Measurements from ENCODE around the gene CHST1.

The CHST1 gene

DNA sequence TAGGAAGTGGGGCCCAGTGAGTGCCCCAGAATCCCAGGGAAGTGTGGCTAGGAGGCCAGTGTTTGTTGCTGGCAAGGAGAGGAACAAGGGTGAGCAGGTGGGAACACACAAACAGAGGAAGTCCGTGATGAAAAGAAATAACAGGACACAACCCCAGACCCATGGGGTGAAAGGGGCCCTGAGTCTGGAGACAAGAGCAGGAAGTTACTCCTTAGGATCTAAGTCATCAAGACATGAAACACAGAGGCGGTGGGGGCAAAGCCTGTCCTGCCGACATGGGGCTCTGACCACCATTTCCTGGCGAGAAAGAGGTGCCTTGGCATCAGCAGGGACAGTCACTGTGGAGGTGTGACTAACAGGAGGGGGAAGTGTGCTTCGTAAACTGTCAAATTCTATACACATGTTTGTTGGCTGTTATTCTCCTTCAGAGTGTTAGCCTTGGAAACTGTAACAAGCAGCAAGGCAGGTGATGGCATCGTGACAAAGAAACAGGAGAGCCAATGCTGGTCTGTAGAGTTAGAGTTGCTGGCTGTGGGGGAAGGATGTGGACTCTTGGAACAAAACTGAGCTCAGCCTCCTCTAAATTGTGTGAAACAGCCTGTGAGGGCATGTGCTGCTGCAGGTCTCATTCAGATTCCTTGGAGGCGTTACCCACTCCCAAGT is 21.7 kb downstream of the CHST1 start:
- no peak for DNase-seq

GRCh38 chr11:45641961-45642360 is 23.5 kb downstream of the CHST1 start:
- DNase-seq, result no peak

DNA sequence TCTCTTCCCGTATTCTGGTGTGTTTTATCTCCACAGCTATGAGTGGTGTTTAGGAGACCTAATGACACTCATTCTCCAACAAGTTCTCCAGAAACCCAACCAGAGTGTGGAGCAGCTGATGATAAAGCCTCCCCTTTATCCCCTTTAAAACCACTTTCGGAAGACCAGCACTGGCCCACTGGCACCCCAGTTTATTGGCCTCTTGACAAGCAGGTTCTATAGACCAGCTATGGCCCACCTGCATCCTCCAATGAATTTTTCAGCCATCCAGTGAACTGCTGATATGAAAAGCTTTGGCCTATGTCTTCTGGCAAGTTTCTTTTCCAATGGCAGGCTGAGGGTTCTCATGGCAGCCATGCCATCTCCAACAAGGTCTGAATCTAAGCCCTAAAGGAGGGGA is 27.4 kb downstream of the CHST1 start:
- DNase-seq, result no peak

GRCh38 chr11:45635907-45636306 is 29.5 kb downstream of the CHST1 start:
- DNase-seq, result no peak

- DNase-seq, result no peak
Measured at GRCh38 chr11:45625611-45626010, 39.8 kb downstream of the CHST1 start.

GRCh38 chr11:45624095-45624494 is 41.3 kb downstream of the CHST1 start:
- no peak for DNase-seq

DNA sequence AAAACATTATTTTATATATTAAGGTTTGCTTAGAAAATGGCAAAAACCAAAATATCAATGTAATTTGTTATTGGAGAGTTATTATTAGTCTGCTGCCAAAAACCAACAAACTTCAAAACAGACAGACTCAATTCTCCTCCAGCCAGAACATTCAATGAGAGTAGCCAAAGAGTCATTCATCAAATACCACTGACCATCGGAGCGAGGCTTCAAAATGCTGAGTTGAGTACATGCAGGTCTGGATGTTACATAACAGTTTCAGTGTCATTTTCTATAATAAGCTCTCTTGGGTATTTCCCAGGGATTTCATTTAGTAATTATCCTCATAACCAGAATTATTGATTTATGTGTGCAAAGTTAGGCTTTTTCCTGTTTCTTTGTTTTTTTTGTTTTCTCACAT is 42.6 kb downstream of the CHST1 start:
- DNase-seq, result no peak

DNA sequence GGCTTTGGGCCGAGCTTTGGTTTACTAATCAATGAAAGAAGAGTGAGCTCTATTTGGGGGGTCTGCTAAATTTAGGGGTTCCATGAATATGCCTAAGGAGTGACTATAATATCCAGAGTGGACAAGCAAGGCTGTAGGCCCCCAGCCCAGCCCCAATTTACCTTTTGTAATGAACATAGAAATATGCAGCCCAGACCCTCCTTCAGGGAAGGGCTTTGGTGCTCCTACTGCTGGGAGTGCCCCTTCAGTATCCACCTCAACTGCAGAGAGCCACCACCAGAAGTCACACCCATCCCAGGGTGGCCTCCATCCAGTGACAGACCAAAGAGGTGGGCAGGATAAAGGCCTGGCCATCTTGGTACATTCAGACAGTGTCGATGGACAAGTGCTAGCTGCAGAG is 43.1 kb downstream of the CHST1 start:
- DNase-seq, result no peak

DNA sequence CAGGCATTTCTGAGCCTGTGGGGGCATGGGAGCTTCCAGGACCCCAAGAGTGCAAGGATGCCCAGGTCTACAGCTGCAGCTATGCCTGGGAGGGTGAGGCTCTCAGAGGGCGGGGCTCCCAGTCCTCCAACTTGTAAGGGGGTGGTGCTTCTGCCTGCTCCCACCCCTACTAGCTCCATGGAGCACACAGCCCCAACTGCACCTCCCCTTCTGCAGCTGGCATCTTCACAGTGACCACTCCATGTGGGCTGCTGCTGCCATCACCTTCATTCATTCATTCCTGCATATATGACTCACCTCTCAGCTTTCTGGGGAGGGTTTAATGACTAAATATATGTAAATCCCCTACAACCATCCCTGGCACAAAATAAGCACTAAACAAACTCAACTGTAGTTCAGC is 43.8 kb downstream of the CHST1 start:
- no peak for DNase-seq

DNA sequence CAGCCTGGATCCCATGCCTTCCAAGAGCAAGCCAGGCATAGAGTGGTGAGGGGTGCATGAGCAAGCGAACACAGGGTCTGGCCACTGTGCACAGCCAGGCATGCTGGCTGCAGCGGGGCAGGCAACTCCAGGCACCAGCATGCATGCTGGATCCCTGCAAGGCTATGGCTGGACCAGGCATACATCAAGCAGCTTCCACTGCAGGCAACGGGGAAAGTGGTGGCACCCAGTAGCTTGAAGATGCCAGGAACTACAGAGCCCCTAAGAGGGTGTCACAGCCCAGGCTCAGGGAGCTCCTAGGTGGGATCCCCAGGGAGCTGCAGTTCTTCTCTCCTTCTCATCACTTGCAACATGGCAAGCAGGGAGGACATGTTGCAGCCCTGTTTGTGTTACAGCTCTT is 45.2 kb downstream of the CHST1 start:
- no peak for DNase-seq

DNA sequence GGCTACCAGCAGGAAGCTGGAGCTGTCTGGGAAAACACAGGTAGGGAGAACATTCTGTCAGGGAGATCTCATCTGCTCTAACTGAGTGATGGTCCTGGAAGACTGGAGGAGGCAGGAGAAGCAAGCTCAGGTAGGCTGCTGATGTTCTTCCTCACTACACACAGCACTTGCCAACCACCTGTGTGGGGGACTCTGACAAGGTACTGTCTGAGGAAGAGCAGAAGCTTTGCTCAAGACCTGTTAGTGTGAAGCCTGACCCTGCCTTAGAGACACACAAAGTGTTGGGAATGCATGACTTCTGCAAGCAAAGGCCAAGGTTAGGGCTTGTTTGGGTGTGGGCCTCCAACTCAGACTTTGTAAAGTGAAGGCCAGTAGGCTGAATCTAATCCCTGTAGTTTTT is 46.5 kb downstream of the CHST1 start:
- no peak for DNase-seq

DNA sequence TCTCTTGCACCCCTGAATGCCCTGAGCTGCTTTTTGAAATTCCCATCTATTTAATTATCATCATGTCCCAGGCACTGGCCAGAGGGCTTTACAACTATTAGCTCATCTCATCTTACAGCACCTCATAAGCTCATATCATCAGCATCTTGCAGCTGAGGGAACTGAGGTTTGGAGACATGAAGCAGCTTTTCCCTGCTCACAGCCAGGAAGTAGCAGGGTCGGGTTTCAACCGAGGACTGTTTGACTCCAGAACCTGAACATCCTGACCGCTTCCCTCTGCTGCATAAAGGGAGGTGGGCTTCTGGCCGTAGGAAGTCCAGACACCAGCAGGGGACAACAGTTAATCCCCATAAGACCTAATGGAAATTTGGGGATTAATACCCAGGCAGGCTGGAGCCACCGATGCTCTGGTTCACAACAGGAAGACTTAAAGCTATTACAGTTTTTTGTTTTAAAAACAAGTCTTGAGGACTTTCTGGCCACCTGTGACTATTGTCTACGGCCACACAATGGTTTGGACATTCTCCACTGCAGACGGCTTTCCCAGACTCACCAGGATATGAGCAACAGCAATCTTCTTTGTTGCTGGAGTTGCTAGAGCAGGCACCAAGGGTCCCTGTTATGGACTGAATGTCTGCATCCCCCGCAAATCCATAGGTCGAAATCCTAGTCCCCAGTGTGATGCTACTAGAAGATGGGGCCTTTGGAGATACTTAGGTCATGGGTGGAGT is 47.4 kb downstream of the CHST1 start:
- DNase-seq, result no peak

- DNase-seq, result no peak
Measured at GRCh38 chr11:45616802-45617549, 48.4 kb downstream of the CHST1 start.

GRCh38 chr11:45615182-45615792 is 50.1 kb downstream of the CHST1 start:
- no peak for DNase-seq

- DNase-seq, result no peak
Measured at GRCh38 chr11:45614196-45614828, 51.1 kb downstream of the CHST1 start.

GRCh38 chr11:45610627-45611026 is 54.8 kb downstream of the CHST1 start:
- no peak for DNase-seq

GRCh38 chr11:45609902-45610301 is 55.5 kb downstream of the CHST1 start:
- DNase-seq, result no peak

DNA sequence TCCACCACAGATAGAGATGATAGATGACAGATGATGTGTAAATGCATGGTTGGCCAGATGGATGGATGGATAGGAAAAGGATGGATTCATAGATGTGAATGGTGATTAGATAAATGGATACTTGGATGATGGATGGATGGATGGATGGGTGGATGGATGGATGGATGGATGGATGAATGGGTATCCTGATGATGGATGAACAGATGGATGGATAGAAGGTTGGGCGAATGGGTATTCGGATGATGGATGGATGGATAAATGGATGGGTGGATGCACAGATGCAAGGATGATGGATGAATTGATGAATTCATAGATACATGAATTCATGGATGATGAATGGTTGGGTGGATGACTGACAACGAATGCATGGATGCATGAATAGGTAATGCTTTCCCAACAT is 56.1 kb downstream of the CHST1 start:
- DNase-seq, result no peak

- DNase-seq, result no peak
Measured at GRCh38 chr11:45607995-45608394, 57.4 kb downstream of the CHST1 start.

DNA sequence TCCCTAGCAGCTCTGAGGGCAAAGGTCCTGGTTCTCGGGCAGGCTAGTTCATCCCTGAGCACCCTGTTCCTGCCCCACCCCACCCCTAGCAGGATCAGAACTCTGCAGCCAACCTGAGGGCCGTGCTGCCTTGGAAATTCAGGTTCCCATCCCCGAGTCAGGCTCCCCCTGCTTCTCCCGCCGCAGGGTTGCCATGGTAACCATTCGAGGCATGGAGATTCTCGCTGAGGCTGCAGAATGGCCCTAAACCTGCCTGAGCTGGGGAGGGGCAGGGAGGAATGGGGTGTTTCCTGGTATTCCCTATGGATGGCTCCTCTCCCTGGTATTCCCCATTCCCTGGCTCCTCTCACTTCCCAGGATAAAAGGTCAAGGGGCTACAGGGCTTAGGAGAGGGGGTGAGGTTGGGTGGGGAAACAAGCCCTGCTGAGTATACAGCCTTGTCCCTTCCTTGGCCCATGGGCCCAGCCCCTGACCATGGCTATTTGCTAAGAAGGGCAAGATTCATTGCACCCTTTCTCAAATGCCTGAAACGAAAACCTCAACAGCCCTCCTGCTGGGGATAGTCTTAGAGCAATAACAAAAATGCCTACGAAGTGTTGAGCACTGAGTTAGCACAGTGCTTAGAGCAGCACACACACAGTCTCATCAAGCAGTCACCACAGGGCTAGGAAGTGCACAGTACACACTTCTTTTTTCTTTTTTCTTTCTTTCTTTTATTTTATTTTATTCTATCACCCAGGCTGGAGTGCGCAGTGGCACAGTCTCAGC is 58.7 kb downstream of the CHST1 start:
- DNase-seq, result no peak

DNA sequence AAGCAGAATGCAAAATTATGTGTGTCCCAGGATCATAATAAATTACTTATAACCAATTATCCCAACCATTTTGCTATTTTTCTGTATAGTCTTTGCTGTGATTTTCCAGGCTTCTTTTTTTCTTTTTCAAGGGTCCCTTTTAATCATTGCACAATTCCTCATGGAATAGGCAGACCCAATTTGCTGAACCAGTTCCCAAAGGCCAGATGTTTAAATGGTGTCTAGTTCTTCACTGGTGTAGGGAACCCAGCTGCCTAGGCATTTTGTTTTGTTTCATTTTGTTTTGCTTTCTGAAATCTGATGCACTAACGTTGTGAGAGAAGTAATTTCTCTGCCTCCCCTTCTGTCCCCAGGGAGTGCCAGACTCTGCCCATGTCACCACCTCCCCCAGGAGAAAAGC is 60.4 kb downstream of the CHST1 start:
- DNase-seq, result no peak

DNA sequence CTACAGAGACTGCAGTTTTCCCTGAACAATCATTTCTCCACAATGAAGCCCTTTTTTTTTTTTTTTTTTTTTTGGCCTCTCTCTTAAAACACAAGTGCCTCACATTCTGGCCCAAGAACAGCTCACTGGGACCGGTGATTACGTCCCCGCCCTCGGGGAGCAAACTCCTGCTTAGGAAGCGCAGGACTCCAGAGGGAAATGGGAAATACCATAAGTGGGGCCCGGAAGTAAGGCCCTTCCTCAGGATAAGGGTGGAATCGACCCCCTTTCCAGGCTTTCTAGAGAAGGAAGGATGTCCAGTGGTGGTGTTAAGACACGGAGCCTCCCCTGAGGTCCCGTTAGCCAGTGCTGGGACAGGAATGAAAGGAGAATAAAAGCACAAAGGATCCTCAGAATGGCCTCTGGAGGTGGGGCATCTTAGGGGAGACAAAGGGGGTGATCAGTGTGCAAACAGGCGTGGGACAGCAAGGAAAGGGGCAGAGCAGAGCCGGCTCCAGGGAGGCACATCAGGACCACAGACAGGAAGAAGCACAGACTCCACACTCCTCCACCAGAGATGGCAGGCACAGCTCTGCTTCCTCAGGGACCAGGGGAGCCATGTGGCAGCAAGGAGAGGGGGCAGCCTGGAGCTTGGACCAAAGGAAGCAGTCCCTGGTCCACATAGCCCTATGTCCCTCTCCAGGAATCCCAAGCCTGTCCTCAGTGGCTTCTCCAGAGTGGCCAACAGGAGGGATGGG is 61.3 kb downstream of the CHST1 start:
- no peak for DNase-seq
